Transverse colon (tissue), 4 donors: ENCODE measurements around the gene PTF1A. TPM values are rescaled to one million over a fixed set of nuclear protein-coding genes. Genes with fewer than 3 reads are reported as not detected.

ENCODE experiments used
- DNase-seq: peaks from one replicate; pipeline ENCODE4 v3.0.0-alpha.2; 2019
- H3K27ac ChIP-seq, 4 donors: fragments of 200-600 bp; sonication (generic); 2 replicates each; pipeline ENCODE4 v1.5.1; 2016 to 2018; ENCODE audit warnings: inconsistent platforms in 4 of 4
- H3K27me3 ChIP-seq: fragments of 200-600 bp; sonication (generic); 2 replicates; pipeline ENCODE4 v1.5.1; 2017; ENCODE audit warnings: inconsistent platforms
- H3K36me3 ChIP-seq, 4 donors: fragments of 200-600 bp; sonication (generic); 2 replicates each; pipeline ENCODE4 v1.5.1; 2017 to 2019; ENCODE audit warnings: inconsistent platforms in 4 of 4
- H3K4me1 ChIP-seq, 4 donors: fragments of 200-600 bp; sonication (generic); 2 replicates each; pipeline ENCODE4 v1.5.1; 2017 to 2020; ENCODE audit warnings: inconsistent platforms in 4 of 4
- H3K4me3 ChIP-seq, 4 donors: fragments of 200-600 bp; sonication (generic); 1 replicate in 1 of 4; 2 replicates in 3 of 4; pipeline versions ENCODE4 v1.5.1 to v1.6.1; 2017 to 2019; ENCODE audit warnings: inconsistent platforms in 4 of 4
- H3K9me3 ChIP-seq, 2 donors: fragments of 200-600 bp; sonication (generic); 2 replicates each; pipeline ENCODE4 v1.5.1; 2017 to 2019; ENCODE audit warnings: inconsistent platforms in 2 of 2
- CTCF ChIP-seq, 5 experiments: fragments of 200-600 bp in 3 of 5; fragments of 450-650 bp in 2 of 5; sonication (generic) in 3 of 5; IDR thresholded peaks; 1 replicate in 2 of 5; 2 replicates in 3 of 5; pipeline ENCODE4 v1.5.1; 2016 to 2017; ENCODE audit warnings: antibody characterized with exemption in 5 of 5, inconsistent platforms in 3 of 5, mild to moderate bottlenecking in 2 of 5, moderate library complexity in 1 of 5
- EP300 ChIP-seq: sonication (generic); formaldehyde crosslinking; IDR thresholded peaks from one replicate; pipeline ENCODE4 v1.6.1; 2017; ENCODE audit warnings: antibody characterized with exemption, low read depth
- POLR2A ChIP-seq: fragments of 450-650 bp; IDR thresholded peaks from one replicate; pipeline ENCODE4 v1.6.1; 2016; ENCODE audit warnings: antibody characterized with exemption, mild to moderate bottlenecking, moderate library complexity
- POLR2AphosphoS5 ChIP-seq, 3 donors: sonication (generic); formaldehyde crosslinking; IDR thresholded peaks; one replicate each; pipeline ENCODE4 v1.6.1; 2016; ENCODE audit warnings: antibody characterized with exemption in 3 of 3
- WGBS, 2 donors: methylation state at CpG; one replicate each; pipeline ENCODE4 v1.1.5; 2018; ENCODE audit warnings: low coverage in 1 of 2; 5-methylcytosine and 5-hydroxymethylcytosine counted together
- in situ Hi-C, 4 donors: fragments of 200-750 bp; cut with MboI; loops; one replicate each; pipeline versions ENCODE4 v1.15.0 to v1.15.1; 2017; ENCODE audit warnings: low sequenced_read_pairs in 3 of 4, low pct_ligation_motif_present in 1 of 4, low pct_unique_long_range_greater_than_20kb in 1 of 4
- intact Hi-C: fragments of 100-400 bp; cut with DNase I; formaldehyde crosslinking; loops from one replicate; pipeline ENCODE4 v1.15.1; 2023; ENCODE audit warnings: low total_unique reads
- total RNA-seq, 4 donors: library from RNA; depleted of rRNA; stranded (reverse); fragments of >200 nt; gene quantifications; one replicate each; pipeline ENCODE4 v1.1.0, GENCODE V29; 2016

PTF1A gene
- total RNA-seq, 4 donors from 2014 or later = not detected

- no peak for TF ChIP-seq POLR2A
- Histone ChIP-seq H3K4me1 (peaks cover 0 to 17% (median 7%) of the 10 kb centered on the region in 4 donors), H3K36me3 (no peaks in the 10 kb centered on the region), H3K27me3 (peaks cover 92% of the 10 kb centered on the region), H3K4me3 (no peak overlapping the region), H3K9me3 (no peaks in the 10 kb centered on the region), H3K27ac (no peak overlapping the region)
- in situ Hi-C loops (loop anchor here in 2 of 4 donors (25.0 kb wide), 2 partner anchors 364 to 1389 kb away; no protein-coding TSS in a partner anchor), intact Hi-C loops (no loop called here)
- DNase-seq = no peak
- WGBS, 2 donors = 13 to 16% methylated on average over 3 to 79 of the region's 82 CpGs
These were observed 18.7 kb upstream of the PTF1A start for GRCh38 chr10:23173214-23174073.

GRCh38 chr10:23174074-23174976, 17.8 kb upstream of the PTF1A start:
- intact Hi-C loops = no loop called here
- no peaks in the 10 kb centered on the region for H3K36me3 ChIP-seq
- TF ChIP-seq CTCF (IDR thresholded peaks at IDR 0.05) (no peak), EP300 (no peak), POLR2AphosphoS5 (IDR thresholded peaks at IDR 0.05) (no peak), POLR2A (no peak)
- no peaks in the 10 kb centered on the region for H3K9me3 ChIP-seq
- no peak for DNase-seq
- peaks cover 90% of the 10 kb centered on the region for H3K27me3 ChIP-seq
- peaks cover 0 to 17% (median 7%) of the 10 kb centered on the region in 4 donors for H3K4me1 ChIP-seq
- H3K4me3 ChIP-seq = no peak overlapping the region
- WGBS, 2 donors = 17% methylated on average over 38 of the region's 88 CpGs; no CpG with 5 or more reads in 1 of the 2 donors
- in situ Hi-C loops = loop anchor here in 2 of 4 donors (25.0 kb wide), 2 partner anchors 363 to 1388 kb away; no protein-coding TSS in a partner anchor
- no peak overlapping the region for H3K27ac ChIP-seq

GRCh38 chr10:23174977-23175512, 17.1 kb upstream of the PTF1A start:
- TF ChIP-seq CTCF (IDR thresholded peaks at IDR 0.05) = no peak
- no peak for TF ChIP-seq POLR2AphosphoS5 (IDR thresholded peaks at IDR 0.05)
- TF ChIP-seq EP300 = no peak
- no peak for TF ChIP-seq POLR2A
- in situ Hi-C loops (loop anchor here in 2 of 4 donors (25.0 kb wide), 2 partner anchors 362 to 1387 kb away; no protein-coding TSS in a partner anchor), intact Hi-C loops (no loop called here)
- no peak for DNase-seq
- 42% methylated on average over 10 of the region's 14 CpGs; no CpG with 5 or more reads in 1 of the 2 donors for WGBS, 2 donors
- Histone ChIP-seq H3K27ac (no peak overlapping the region), H3K4me3 (no peak overlapping the region), H3K9me3 (no peaks in the 10 kb centered on the region), H3K36me3 (no peaks in the 10 kb centered on the region), H3K27me3 (peaks cover 84% of the 10 kb centered on the region), H3K4me1 (peaks cover 0 to 17% (median 7%) of the 10 kb centered on the region in 4 donors)

GRCh38 chr10:23186178-23186577, 5.9 kb upstream of the PTF1A start:
- WGBS, 2 donors = 49 to 51% methylated on average over 6 to 7 of the region's 7 CpGs
- Histone ChIP-seq H3K36me3 (no peaks in the 10 kb centered on the region), H3K4me1 (no peaks in the 10 kb centered on the region), H3K27me3 (peaks cover 38% of the 10 kb centered on the region), H3K27ac (no peak overlapping the region), H3K4me3 (no peak overlapping the region), H3K9me3 (no peaks in the 10 kb centered on the region)
- intact Hi-C loops (no loop called here), in situ Hi-C loops (no loop called here)
- no peak for DNase-seq
- TF ChIP-seq CTCF (IDR thresholded peaks at IDR 0.05) (no peak), POLR2AphosphoS5 (IDR thresholded peaks at IDR 0.05) (no peak), POLR2A (no peak)
